ENCODE results near the gene TSPO. TPM values are rescaled to one million over a fixed set of nuclear protein-coding genes. Genes with fewer than 3 reads are reported as not detected.
"Not testable (repeated sequence)": the region's sequence is repeated elsewhere in the genome, so short reads cannot be mapped to it uniquely, and the experiment has no call there.

Gene TSPO
- total RNA-seq, 1 donor from 2014 or later: 294 TPM

- ATAC-seq (peak; percentile 14 to 34), DNase-seq (no peak)
- Histone ChIP-seq H3K4me1 (peaks cover 22% of the 10 kb centered on the region), H3K27me3 (ENCODE audit: low read depth) (no peaks in the 10 kb centered on the region), H3K27ac (no peak overlapping the region), H3K4me3 (no peak overlapping the region), H3K9me3 (no peaks in the 10 kb centered on the region), H3K36me3 (peaks cover 80% of the 10 kb centered on the region)
- TF ChIP-seq CTCF (IDR thresholded peaks at IDR 0.05): no peak
- intact Hi-C loops (cut with DNase I): no loop called here
Measured at GRCh38 chr22:43135565-43135964, 15.8 kb upstream of the TSPO start.

- Histone ChIP-seq H3K27ac (peak overlapping the region; percentile 33), H3K4me3 (no peak overlapping the region), H3K9me3 (no peaks in the 10 kb centered on the region), H3K36me3 (peaks cover 84% of the 10 kb centered on the region), H3K27me3 (ENCODE audit: low read depth) (no peaks in the 10 kb centered on the region), H3K4me1 (peaks cover 27% of the 10 kb centered on the region)
- intact Hi-C loops (cut with DNase I): no loop called here
- DNase-seq (no peak), ATAC-seq (peak; percentile 59 to 64)
- peak; percentile 64 for TF ChIP-seq CTCF (IDR thresholded peaks at IDR 0.05)
Measured at GRCh38 chr22:43136255-43136654, 15.1 kb upstream of the TSPO start.

GRCh38 chr22:43136801-43137200 is 14.6 kb upstream of the TSPO start:
- no peaks in the 10 kb centered on the region for H3K9me3 ChIP-seq
- peaks cover 27% of the 10 kb centered on the region for H3K4me1 ChIP-seq
- no peak overlapping the region for H3K4me3 ChIP-seq
- intact Hi-C loops (cut with DNase I): no loop called here
- H3K27ac ChIP-seq: peak overlapping the region; percentile 33
- ATAC-seq (no peak), DNase-seq (no peak)
- no peaks in the 10 kb centered on the region for H3K27me3 ChIP-seq (ENCODE audit: low read depth)
- H3K36me3 ChIP-seq: peaks cover 82% of the 10 kb centered on the region
- no peak for TF ChIP-seq CTCF (IDR thresholded peaks at IDR 0.05)

GRCh38 chr22:43142880-43143562 is 8.3 kb upstream of the TSPO start, which contains the start of gene MCAT:
TSS of gene MCAT (minus strand) at chr22:43143398. CDS start at chr22:43143348, 50 bp downstream.
- intact Hi-C loops (cut with DNase I): no loop called here
- H3K9me3 ChIP-seq: no peaks in the 10 kb centered on the region
- ATAC-seq: peak; percentile 92 to 95

DNA sequence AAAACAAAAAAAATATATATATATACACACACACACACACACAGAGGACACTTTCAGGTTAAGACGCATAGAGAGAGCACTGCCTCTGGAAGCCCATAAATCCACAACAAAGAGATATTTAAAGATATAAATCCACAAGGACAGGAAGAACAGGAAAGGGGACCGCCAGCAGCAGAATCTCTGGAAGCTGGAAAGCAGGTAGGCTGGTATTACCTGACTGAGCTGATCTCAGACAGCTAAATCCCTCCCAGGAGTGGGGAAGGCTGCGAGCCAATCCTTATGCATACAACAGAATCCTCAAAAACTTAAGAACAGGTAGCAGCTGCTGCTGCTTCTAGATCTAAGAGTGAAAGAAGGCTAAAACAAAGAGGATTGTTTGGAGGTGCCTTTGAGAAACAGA is 6.4 kb upstream of the TSPO start:
- Histone ChIP-seq H3K27ac (no peak overlapping the region), H3K36me3 (peaks cover 10% of the 10 kb centered on the region), H3K4me3 (no peak overlapping the region), H3K27me3 (ENCODE audit: low read depth) (no peaks in the 10 kb centered on the region), H3K4me1 (peaks cover 36% of the 10 kb centered on the region), H3K9me3 (no peaks in the 10 kb centered on the region)
- no peak for DNase-seq
- intact Hi-C loops (cut with DNase I): no loop called here
- TF ChIP-seq CTCF (IDR thresholded peaks at IDR 0.05): no peak
- ATAC-seq: no peak

More at GRCh38 chr22:43142880-43143562, 8.3 kb upstream of the TSPO start, which contains the start of gene MCAT:
- DNase-seq: peak; percentile 89
- peak within 1 kb of the TSS; percentile 86 for H3K27ac ChIP-seq
- H3K27me3 ChIP-seq (ENCODE audit: low read depth): no peaks in the 10 kb centered on the region
- H3K4me1 ChIP-seq: peaks cover 28% of the 10 kb centered on the region
- H3K4me3 ChIP-seq: peak within 1 kb of the TSS; percentile 99
- peaks cover 27% of the 10 kb centered on the region for H3K36me3 ChIP-seq
- no peak for TF ChIP-seq CTCF (IDR thresholded peaks at IDR 0.05)

DNA sequence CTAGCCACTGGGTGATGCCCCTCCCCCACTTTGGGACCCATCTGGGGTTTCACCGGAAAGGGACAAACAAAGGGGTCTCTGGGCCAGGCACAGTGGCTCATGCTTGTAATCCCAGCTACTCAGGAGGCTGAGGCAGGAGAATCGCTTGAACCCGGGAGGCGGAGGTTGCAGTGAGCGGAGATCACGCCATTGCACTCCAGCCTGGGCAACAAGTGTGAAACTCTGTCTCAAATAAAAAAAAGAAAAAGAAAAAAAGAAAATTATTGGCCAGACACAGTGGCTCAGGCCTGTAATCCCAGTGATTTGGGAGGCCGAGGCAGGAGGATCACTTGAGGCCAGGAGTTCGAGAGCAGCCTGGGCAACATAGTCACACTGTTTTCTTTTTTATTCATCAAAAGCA is 6.0 kb upstream of the TSPO start:
- peaks cover 36% of the 10 kb centered on the region for H3K4me1 ChIP-seq
- DNase-seq; H3K9me3 ChIP-seq; H3K36me3 ChIP-seq; H3K27me3 ChIP-seq (ENCODE audit: low read depth); H3K27ac ChIP-seq; ATAC-seq; intact Hi-C loops (cut with DNase I); H3K4me3 ChIP-seq: not testable (repeated sequence)

- H3K4me3 ChIP-seq; H3K27me3 ChIP-seq (ENCODE audit: low read depth); H3K36me3 ChIP-seq; intact Hi-C loops (cut with DNase I); H3K9me3 ChIP-seq; ATAC-seq: not testable (repeated sequence)
- Histone ChIP-seq H3K27ac (peak overlapping the region; percentile 46), H3K4me1 (peaks cover 38% of the 10 kb centered on the region)
- DNase-seq: peak; percentile 81
Measured at GRCh38 chr22:43146332-43146731, 5.0 kb upstream of the TSPO start.
